A673 (cell line): ENCODE measurements around the gene KRTAP12-4.
"Not testable (repeated sequence)": the region's sequence is repeated elsewhere in the genome, so short reads cannot be mapped to it uniquely, and the experiment has no call there.

Experiments used
- CTCF ChIP-seq: fragments of 300-800, 200-600 bp; sonication (generic); conservative IDR thresholded peaks from 2 replicates; pipeline ENCODE4 v1.5.1; 2017; ENCODE audit warnings: low read depth, mild to moderate bottlenecking, antibody characterized with exemption, low read length, moderate library complexity, mixed read lengths
- EZH2 ChIP-seq: fragments of 200-600 bp; sonication (generic); IDR thresholded peaks from 2 replicates; pipeline ENCODE4 v1.6.1; 2017; ENCODE audit warnings: borderline replicate concordance, low read depth, mild to moderate bottlenecking, mixed read lengths, antibody characterized with exemption, low read length; ENCODE audit not compliant: poor library complexity, severe bottlenecking

DNA sequence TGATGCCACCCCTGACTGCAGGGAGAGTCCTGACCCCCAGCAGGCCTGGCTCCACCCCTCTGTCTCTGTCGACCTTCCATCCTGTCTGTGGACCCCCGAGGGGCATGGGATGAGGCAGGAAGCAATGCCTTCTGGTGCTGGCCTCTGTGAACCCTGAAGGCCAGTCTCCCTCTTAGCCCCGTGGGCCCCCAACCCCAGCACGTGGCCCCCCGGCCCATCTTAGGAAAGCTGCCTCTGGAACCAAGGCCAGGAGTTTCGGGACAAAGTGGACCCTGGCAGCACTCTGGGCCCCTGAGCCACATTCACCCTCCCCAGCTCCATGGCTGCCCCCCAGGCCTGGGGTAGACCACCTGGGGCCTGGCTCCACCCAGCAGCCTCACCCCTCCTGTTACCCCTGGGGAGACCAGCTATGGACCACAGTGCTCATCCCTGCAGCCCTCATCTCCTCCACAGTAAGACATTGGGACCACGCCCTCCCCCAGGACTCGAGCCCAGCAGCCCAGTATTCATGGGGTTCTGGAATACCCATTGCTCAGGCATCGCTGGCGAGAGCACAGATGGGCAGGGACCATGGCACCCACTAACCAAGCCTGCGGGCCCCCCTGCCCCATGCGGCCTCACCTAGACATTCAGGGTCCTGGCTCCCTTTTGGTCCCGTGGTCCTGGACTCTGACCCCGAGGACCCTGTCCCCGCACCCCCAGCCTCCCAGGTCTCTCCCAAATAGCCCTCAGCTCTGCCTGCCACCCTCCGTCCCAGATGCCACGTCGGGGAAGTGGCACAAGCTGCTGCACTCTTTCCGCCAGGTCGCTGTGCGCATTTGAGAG lies 15.7 kb downstream of the KRTAP12-4 start:
- not testable (repeated sequence) for TF ChIP-seq CTCF, EZH2
